Sigmoid colon (tissue), 4 donors: ENCODE measurements around the gene CREBL2.

Experiments used
- EP300 ChIP-seq, 4 donors: sonication (generic); formaldehyde crosslinking; IDR thresholded peaks; one replicate each; pipeline ENCODE4 v1.6.1; 2017; ENCODE audit warnings: antibody characterized with exemption in 4 of 4
- POLR2A ChIP-seq, 2 donors: fragments of 450-650 bp; IDR thresholded peaks; one replicate each; pipeline ENCODE4 v1.6.1; 2016; ENCODE audit warnings: antibody characterized with exemption in 2 of 2, mild to moderate bottlenecking in 2 of 2, moderate library complexity in 2 of 2
- TF ChIP-seq, protein P1 (sequence below), 4 experiments: fragments of 450-650 bp in 3 of 4; fragments of 200-600 bp in 1 of 4; IDR thresholded peaks; one replicate each; pipeline ENCODE4 v1.5.1; 2016 to 2019; ENCODE audit warnings: antibody characterized with exemption in 4 of 4, mild to moderate bottlenecking in 3 of 4, moderate library complexity in 2 of 4

DNA sequence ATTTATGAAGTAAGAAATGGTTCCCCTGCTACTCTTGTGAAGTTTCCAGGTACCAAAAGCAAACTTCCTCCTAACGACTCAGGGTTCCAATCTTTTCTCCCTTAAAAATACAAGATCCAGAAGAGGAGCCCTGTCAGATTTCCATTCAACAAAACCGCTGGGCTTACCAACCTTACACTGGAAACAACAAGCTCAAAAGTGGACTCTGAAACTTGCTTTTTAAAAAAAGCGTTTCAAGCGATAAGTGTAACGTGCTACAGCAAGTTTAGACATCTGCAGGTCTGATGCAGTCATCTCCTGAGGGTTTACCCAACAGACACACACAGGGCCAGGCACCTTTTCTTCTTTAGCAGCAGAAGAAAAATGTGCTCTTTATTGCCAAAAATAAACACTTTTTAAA, 6.9 kb upstream of the CREBL2 start:
- TF ChIP-seq, protein P1, sequence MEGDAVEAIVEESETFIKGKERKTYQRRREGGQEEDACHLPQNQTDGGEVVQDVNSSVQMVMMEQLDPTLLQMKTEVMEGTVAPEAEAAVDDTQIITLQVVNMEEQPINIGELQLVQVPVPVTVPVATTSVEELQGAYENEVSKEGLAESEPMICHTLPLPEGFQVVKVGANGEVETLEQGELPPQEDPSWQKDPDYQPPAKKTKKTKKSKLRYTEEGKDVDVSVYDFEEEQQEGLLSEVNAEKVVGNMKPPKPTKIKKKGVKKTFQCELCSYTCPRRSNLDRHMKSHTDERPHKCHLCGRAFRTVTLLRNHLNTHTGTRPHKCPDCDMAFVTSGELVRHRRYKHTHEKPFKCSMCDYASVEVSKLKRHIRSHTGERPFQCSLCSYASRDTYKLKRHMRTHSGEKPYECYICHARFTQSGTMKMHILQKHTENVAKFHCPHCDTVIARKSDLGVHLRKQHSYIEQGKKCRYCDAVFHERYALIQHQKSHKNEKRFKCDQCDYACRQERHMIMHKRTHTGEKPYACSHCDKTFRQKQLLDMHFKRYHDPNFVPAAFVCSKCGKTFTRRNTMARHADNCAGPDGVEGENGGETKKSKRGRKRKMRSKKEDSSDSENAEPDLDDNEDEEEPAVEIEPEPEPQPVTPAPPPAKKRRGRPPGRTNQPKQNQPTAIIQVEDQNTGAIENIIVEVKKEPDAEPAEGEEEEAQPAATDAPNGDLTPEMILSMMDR (IDR thresholded peaks at IDR 0.05): no peak
- TF ChIP-seq POLR2A (IDR thresholded peaks at IDR 0.05): no peak
- TF ChIP-seq EP300 (IDR thresholded peaks at IDR 0.05): no peak
